Measurements from ENCODE around the gene PCDHB16.
"Not testable (repeated sequence)": the region's sequence is repeated elsewhere in the genome, so short reads cannot be mapped to it uniquely, and the experiment has no call there.

PCDHB16 gene

GRCh38 chr5:141184117-141184855 is 2.1 kb downstream of the PCDHB16 start:
- DNase-seq, result not testable (repeated sequence)

- DNase-seq, result peak; percentile 16
Measured at GRCh38 chr5:141186897-141187512, 4.8 kb downstream of the PCDHB16 start, which contains the start of gene PCDHB9. PCDHB9 (plus strand) TSS chr5:141187161; CDS start chr5:141187319, 158 bp downstream.

GRCh38 chr5:141188682-141189081 is 6.5 kb downstream of the PCDHB16 start:
- DNase-seq, result not testable (repeated sequence)

GRCh38 chr5:141189131-141189530 is 6.9 kb downstream of the PCDHB16 start:
- DNase-seq, result not testable (repeated sequence)

GRCh38 chr5:141192110-141192725 is 10.0 kb downstream of the PCDHB16 start, which contains the start of gene PCDHB10:
PCDHB10 (plus strand) TSS chr5:141192353; CDS start chr5:141192553, 200 bp downstream.
- DNase-seq, result peak; percentile 27

GRCh38 chr5:141194332-141194731 is 12.1 kb downstream of the PCDHB16 start:
- DNase-seq, result not testable (repeated sequence)

- DNase-seq, result no peak
Measured at GRCh38 chr5:141196363-141196762, 14.2 kb downstream of the PCDHB16 start.

- DNase-seq, result no peak
Measured at GRCh38 chr5:141199359-141200235, 17.4 kb downstream of the PCDHB16 start, which contains the start of gene PCDHB11. PCDHB11 (plus strand) TSS chr5:141199627; CDS start chr5:141199775, 148 bp downstream.

DNA sequence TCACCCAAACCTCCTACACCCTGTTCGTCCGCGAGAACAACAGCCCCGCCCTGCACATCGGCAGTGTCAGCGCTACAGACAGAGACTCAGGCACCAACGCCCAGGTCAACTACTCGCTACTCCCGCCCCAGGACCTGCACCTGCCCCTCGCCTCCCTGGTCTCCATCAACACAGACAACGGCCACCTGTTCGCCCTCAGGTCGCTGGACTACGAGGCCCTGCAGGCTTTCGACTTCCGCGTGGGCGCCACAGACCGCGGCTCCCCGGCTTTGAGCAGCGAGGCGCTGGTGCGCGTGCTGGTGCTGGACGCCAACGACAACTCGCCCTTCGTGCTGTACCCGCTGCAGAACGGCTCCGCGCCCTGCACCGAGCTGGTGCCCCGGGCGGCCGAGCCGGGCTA is 18.9 kb downstream of the PCDHB16 start:
- not testable (repeated sequence) for DNase-seq

GRCh38 chr5:141201646-141202045 is 19.5 kb downstream of the PCDHB16 start:
- not testable (repeated sequence) for DNase-seq

DNA sequence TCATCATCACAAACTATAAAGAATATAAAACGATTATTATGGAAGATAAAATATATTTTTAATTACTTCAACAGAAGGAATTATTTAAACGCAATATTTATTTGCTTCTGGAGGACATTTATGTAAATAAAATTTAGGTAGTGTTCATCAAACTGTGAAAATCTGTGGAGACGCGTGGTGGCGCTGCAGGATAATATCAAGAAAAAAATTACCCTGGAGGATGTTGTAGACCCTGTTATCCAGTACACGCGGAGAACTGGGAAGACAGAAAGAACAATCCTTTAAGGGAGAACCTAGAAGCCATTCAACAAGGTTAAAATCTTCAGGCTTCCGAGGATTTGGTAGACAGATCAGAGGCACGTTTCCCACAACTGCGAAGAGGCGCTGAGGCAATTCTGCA is 26.3 kb downstream of the PCDHB16 start, which contains the start of gene PCDHB12:
Gene PCDHB12, plus strand, starts transcription at position 242 of the 400 bp plus-strand sequence. CDS start 189 bp downstream, outside the sequence.
- DNase-seq, result no peak

DNA sequence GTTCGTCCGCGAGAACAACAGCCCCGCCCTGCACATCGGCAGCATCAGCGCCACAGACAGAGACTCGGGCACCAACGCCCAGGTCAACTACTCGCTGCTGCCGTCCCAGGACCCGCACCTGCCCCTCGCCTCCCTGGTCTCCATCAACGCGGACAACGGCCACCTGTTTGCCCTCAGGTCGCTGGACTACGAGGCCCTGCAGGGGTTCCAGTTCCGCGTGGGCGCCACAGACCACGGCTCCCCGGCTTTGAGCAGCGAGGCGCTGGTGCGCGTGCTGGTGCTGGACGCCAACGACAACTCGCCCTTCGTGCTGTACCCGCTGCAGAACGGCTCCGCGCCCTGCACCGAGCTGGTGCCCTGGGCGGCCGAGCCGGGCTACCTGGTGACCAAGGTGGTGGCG is 28.1 kb downstream of the PCDHB16 start:
- not testable (repeated sequence) for DNase-seq

DNA sequence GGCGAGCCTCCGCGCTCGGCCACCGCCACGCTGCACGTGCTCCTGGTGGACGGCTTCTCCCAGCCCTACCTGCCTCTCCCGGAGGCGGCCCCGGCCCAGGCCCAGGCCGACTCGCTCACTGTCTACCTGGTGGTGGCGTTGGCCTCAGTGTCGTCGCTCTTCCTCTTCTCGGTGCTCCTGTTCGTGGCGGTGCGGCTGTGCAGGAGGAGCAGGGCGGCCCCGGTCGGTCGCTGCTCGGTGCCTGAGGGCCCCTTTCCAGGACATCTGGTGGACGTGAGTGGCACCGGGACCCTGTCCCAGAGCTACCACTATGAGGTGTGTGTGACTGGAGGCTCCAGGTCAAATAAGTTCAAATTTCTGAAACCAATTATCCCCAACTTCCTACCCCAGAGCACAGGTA is 28.7 kb downstream of the PCDHB16 start:
- DNase-seq, result not testable (repeated sequence)

DNA sequence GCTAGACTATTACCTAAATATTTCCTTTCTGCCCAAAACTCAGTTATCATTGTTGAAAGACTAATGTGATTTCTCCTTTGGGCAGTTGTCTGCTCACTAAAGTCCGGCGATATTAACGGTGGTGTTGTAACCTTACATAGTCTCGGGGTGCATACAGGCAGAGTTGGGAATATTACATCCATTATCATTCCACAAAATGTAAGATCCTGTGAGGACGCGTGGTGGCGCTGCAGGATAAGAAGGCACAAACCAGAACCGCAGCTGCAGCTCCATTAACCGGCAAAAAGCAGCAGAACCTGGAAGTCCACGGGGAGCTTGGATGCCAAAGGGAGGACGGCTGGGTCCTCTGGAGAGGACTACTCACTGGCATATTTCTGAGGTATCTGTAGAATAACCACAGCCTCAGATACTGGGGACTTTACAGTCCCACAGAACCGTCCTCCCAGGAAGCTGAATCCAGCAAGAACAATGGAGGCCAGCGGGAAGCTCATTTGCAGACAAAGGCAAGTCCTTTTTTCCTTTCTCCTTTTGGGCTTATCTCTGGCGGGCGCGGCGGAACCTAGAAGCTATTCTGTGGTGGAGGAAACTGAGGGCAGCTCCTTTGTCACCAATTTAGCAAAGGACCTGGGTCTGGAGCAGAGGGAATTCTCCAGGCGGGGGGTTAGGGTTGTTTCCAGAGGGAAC is 31.6 kb downstream of the PCDHB16 start, which contains the start of gene PCDHB13:
Gene PCDHB13, plus strand, starts transcription at position 264 of the 684 bp plus-strand sequence. Its CDS starts 205 bp downstream, at position 469.
- peak; percentile 4 for DNase-seq

DNA sequence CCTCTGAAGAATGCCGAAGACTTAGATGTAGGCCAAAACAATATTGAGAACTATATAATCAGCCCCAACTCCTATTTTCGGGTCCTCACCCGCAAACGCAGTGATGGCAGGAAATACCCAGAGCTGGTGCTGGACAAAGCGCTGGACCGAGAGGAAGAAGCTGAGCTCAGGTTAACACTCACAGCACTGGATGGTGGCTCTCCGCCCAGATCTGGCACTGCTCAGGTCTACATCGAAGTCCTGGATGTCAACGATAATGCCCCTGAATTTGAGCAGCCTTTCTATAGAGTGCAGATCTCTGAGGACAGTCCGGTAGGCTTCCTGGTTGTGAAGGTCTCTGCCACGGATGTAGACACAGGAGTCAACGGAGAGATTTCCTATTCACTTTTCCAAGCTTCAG is 32.4 kb downstream of the PCDHB16 start:
- DNase-seq, result not testable (repeated sequence)

DNA sequence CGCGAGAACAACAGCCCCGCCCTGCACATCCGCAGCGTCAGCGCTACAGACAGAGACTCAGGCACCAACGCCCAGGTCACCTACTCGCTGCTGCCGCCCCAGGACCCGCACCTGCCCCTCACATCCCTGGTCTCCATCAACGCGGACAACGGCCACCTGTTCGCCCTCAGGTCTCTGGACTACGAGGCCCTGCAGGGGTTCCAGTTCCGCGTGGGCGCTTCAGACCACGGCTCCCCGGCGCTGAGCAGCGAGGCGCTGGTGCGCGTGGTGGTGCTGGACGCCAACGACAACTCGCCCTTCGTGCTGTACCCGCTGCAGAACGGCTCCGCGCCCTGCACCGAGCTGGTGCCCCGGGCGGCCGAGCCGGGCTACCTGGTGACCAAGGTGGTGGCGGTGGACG is 33.3 kb downstream of the PCDHB16 start:
- not testable (repeated sequence) for DNase-seq

DNA sequence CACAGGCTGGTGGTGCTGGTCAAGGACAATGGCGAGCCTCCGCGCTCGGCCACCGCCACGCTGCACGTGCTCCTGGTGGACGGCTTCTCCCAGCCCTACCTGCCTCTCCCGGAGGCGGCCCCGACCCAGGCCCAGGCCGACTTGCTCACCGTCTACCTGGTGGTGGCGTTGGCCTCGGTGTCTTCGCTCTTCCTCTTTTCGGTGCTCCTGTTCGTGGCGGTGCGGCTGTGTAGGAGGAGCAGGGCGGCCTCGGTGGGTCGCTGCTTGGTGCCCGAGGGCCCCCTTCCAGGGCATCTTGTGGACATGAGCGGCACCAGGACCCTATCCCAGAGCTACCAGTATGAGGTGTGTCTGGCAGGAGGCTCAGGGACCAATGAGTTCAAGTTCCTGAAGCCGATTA is 33.8 kb downstream of the PCDHB16 start:
- DNase-seq, result not testable (repeated sequence)

- no peak for DNase-seq
Measured at GRCh38 chr5:141223112-141223783, 41.1 kb downstream of the PCDHB16 start, which contains the start of gene PCDHB14. PCDHB14 (plus strand) TSS chr5:141223343; CDS start chr5:141223506, 163 bp downstream.

GRCh38 chr5:141224844-141225243 is 42.7 kb downstream of the PCDHB16 start:
- DNase-seq, result not testable (repeated sequence)

- not testable (repeated sequence) for DNase-seq
Measured at GRCh38 chr5:141225421-141225820, 43.2 kb downstream of the PCDHB16 start.

Data from activated CD4-positive, alpha-beta T cell treated with anti-CD3 and anti-CD28 coated beads, Interleukin-2, Interleukin-6, amounts not matched to agents 100 ng/mL and 50 ng/mL, durations not matched to agents 16 hours and 8 hours (primary cell).